ENCODE data around the gene HPX. TPM values are rescaled to one million over a fixed set of nuclear protein-coding genes. Genes with fewer than 3 reads are reported as not detected.
A peak's percentile ranks its signal among the peaks of the same experiment; 100 is the strongest.

The HPX gene
- total and polyA plus RNA-seq, 5 experiments from 2014 or later, result 1.6 to 1.7 TPM; not detected in 3

DNA sequence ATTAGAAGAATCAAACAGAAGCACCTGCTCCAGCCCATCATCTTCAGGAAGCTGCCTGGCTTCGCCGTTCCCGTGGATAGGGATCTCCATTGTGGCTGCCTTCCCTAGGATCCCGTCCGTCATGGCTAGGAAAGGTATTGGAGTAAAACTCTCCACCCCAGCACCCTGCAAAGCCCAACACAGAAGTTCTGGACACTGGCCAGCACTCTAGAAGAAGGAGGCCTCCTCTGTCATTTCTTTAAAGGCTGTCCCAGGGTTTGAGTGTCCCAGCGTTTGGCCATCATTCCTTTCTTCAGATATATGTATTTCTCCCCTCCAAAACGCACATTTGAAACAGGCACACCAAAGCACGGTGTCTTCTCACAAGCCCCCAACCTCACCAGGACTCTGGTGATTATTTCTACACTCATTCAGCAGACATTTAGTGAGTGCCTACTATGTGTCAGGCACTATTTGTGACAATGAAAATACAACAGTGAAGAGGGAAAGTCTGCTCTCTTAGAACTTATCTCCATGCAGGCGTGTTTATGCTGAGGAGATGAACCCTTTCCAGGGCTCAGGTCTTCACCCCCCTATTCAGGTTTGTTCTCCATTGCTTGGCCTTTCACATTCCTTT lies 39.6 kb upstream of the HPX start:
- H3K9me3 Mint-ChIP-seq, result no peaks in the 10 kb centered on the region
- H3K27me3 Mint-ChIP-seq, result no peaks in the 10 kb centered on the region
- peak overlapping the region; percentile 96 to 99 (median 99) for H3K27ac Mint-ChIP-seq
- POLR2A ChIA-PET, result interaction anchor here (2.0 to 2.1 kb wide), 2 partner anchors 77 to 123 kb away, joined by 15 to 22 read pairs; partner anchors contain the start of genes ILK and RRP8
- no peak for ATAC-seq
- H3K4me1 Mint-ChIP-seq, result peaks cover 28 to 46% (median 43%) of the 10 kb centered on the region in 4 donors
- peaks cover 0 to 19% (median 0%) of the 10 kb centered on the region in 3 donors for H3K36me3 Mint-ChIP-seq
- no peak for DNase-seq
- peak overlapping the region; percentile 93 to 99 (median 96) for H3K4me3 Mint-ChIP-seq

GRCh38 chr11:6476571-6476970 lies 35.8 kb upstream of the HPX start:
- DNase-seq (no peak), ATAC-seq (no peak)
- Mint-ChIP-seq H3K27me3 (no peaks in the 10 kb centered on the region), H3K27ac (peak overlapping the region in 3 of 10 donors; percentile 16 to 84 (median 81)), H3K4me1 (peaks cover 27 to 49% (median 40%) of the 10 kb centered on the region in 4 donors), H3K4me3 (peak overlapping the region in 1 of 10 donors; percentile 38), H3K36me3 (peaks cover 0 to 19% (median 0%) of the 10 kb centered on the region in 3 donors), H3K9me3 (no peaks in the 10 kb centered on the region)
- POLR2A ChIA-PET, result interaction anchor here (0.9 kb wide), 1 partner anchor 12 kb away, joined by 3 read pairs; no protein-coding TSS in a partner anchor

- peak overlapping the region in 8 of 10 donors; percentile 22 to 91 (median 56) for H3K27ac Mint-ChIP-seq
- no peak for ATAC-seq
- H3K4me3 Mint-ChIP-seq, result peak overlapping the region in 1 of 10 donors; percentile 7
- peaks cover 0 to 19% (median 0%) of the 10 kb centered on the region in 3 donors for H3K36me3 Mint-ChIP-seq
- no peak for DNase-seq
- H3K9me3 Mint-ChIP-seq, result no peaks in the 10 kb centered on the region
- POLR2A ChIA-PET, result interaction anchor here (0.8 to 0.9 kb wide), 2 partner anchors 12 to 17 kb away, joined by 3 read pairs; no protein-coding TSS in a partner anchor
- no peaks in the 10 kb centered on the region for H3K27me3 Mint-ChIP-seq
- peaks cover 25 to 47% (median 38%) of the 10 kb centered on the region in 4 donors for H3K4me1 Mint-ChIP-seq
Measured at GRCh38 chr11:6475936-6476335, 35.1 kb upstream of the HPX start.

DNA sequence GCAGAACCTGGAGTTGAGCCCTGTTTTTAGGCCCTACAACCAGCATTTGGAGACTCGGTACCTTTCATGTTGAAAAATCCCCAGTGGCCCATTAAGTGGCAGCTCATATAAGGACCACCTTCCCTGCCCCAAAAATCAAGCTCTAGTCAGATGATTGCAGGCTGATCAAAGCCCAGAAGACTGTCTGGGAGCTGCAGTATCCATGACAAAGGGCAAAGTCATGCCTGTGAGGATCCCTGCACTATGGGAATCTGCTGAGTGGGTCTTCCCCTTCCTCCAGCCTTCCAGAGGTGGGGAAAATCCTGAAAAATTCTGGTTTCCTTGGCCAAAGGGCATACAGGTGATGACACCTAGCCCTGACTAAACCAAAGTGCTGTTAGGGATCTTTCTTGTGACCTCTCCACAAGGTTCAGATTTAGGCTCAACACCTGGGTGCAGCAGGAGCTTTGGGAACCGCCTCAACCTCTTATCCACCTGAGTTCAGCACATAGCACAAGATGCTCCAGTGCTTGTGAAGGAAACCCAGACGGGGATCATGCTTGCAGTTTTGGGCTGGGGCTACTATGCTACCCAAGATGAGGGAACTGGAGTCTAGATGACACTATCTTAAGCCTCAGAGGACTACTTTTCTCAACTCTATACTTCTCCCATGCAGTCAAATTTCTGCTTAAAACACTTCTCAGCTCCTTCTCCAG lies 34.2 kb upstream of the HPX start:
- Mint-ChIP-seq H3K27ac (peak overlapping the region; percentile 32 to 91 (median 84)), H3K9me3 (no peaks in the 10 kb centered on the region), H3K27me3 (no peaks in the 10 kb centered on the region), H3K4me1 (peaks cover 19 to 38% (median 28%) of the 10 kb centered on the region in 4 donors), H3K4me3 (peak overlapping the region; percentile 28 to 92 (median 77)), H3K36me3 (peaks cover 0 to 19% (median 0%) of the 10 kb centered on the region in 3 donors)
- DNase-seq, result no peak
- ATAC-seq, result no peak
- POLR2A ChIA-PET, result interaction anchor here (0.6 to 1.5 kb wide), 5 partner anchors 11 to 193 kb away, joined by 3 to 4 read pairs (median 3); partner anchors contain the start of gene SMPD1

- Mint-ChIP-seq H3K4me1 (peaks cover 16 to 32% (median 22%) of the 10 kb centered on the region in 4 donors), H3K4me3 (peak overlapping the region; percentile 74 to 92 (median 80)), H3K36me3 (peaks cover 0 to 19% (median 0%) of the 10 kb centered on the region in 3 donors), H3K27me3 (no peaks in the 10 kb centered on the region), H3K9me3 (no peaks in the 10 kb centered on the region), H3K27ac (peak overlapping the region; percentile 32 to 91 (median 84))
- POLR2A ChIA-PET, result interaction anchor here (0.8 to 1.5 kb wide), 3 partner anchors 10 to 139 kb away, joined by 3 to 4 read pairs (median 3); partner anchors contain the start of gene SMPD1
- ATAC-seq (peak in 1 of 2 donors; percentile 4), DNase-seq (no peak)
Measured at GRCh38 chr11:6474413-6474792, 33.6 kb upstream of the HPX start.

GRCh38 chr11:6473451-6474412 lies 32.9 kb upstream of the HPX start, which contains the start of gene TRIM3:
Gene TRIM3, minus strand, starts transcription at chr11:6473941. Its CDS starts 8,246 bp downstream, at chr11:6465695.
- DNase-seq (peak; percentile 25 to 82 (median 62)), ATAC-seq (peak; percentile 66 to 75)
- peak within 1 kb of the TSS; percentile 81 to 93 (median 88) for H3K4me3 Mint-ChIP-seq
- H3K36me3 Mint-ChIP-seq, result peaks cover 0 to 16% (median 0%) of the 10 kb centered on the region in 3 donors
- no peaks in the 10 kb centered on the region for H3K9me3 Mint-ChIP-seq
- H3K4me1 Mint-ChIP-seq, result peaks cover 14 to 26% (median 19%) of the 10 kb centered on the region in 4 donors
- POLR2A ChIA-PET, result interaction anchor here (0.7 to 2.1 kb wide), 9 partner anchors 8 to 139 kb away, joined by 3 to 11 read pairs (median 4); partner anchors contain the start of genes ARFIP2, TAF10 and TIMM10B
- no peaks in the 10 kb centered on the region for H3K27me3 Mint-ChIP-seq
- peak within 1 kb of the TSS; percentile 33 to 91 (median 88) for H3K27ac Mint-ChIP-seq

DNA sequence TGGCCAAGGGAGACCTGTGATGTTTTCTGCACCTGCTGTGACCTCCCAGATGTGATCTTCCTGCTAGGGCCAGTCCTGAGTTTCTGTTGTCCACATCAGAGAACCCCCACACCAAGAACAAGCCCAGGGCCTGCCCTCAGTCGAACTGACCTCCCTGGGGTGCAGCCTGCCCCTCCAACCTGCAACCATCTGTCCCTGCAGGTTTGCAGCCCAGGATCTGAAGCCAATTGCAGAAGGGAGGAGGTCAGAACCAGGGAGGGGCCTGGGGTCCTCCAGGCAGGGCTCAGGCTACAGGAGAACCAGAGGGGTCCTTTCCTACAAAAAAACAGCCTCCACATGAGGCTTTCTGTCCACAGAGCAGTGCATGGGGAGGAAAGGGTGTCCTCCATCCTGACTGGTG lies 32.1 kb upstream of the HPX start:
- Mint-ChIP-seq H3K36me3 (peaks cover 0 to 12% (median 0%) of the 10 kb centered on the region in 3 donors), H3K4me1 (peaks cover 14 to 23% (median 19%) of the 10 kb centered on the region in 4 donors), H3K4me3 (peak overlapping the region; percentile 40 to 93 (median 80)), H3K27ac (peak overlapping the region in 9 of 10 donors; percentile 14 to 89 (median 77)), H3K27me3 (no peaks in the 10 kb centered on the region), H3K9me3 (no peaks in the 10 kb centered on the region)
- POLR2A ChIA-PET, result interaction anchor here (0.5 to 2.1 kb wide), 9 partner anchors 9 to 140 kb away, joined by 3 to 11 read pairs (median 3); partner anchors contain the start of genes ARFIP2, TAF10 and TIMM10B
- DNase-seq (no peak), ATAC-seq (no peak)

GRCh38 chr11:6469599-6469998 lies 28.8 kb upstream of the HPX start:
- no peaks in the 10 kb centered on the region for H3K27me3 Mint-ChIP-seq
- H3K36me3 Mint-ChIP-seq, result peaks cover 0 to 6% (median under 1%) of the 10 kb centered on the region in 3 donors
- no peak for DNase-seq
- H3K4me1 Mint-ChIP-seq, result peaks cover 10 to 24% (median 18%) of the 10 kb centered on the region in 4 donors
- no peaks in the 10 kb centered on the region for H3K9me3 Mint-ChIP-seq
- no peak overlapping the region for H3K4me3 Mint-ChIP-seq
- H3K27ac Mint-ChIP-seq, result no peak overlapping the region
- POLR2A ChIA-PET, result interaction anchor here (1.3 kb wide), 1 partner anchor 12 kb away, joined by 7 read pairs; the partner anchor contains the start of genes ARFIP2 and TIMM10B
- no peak for ATAC-seq

DNA sequence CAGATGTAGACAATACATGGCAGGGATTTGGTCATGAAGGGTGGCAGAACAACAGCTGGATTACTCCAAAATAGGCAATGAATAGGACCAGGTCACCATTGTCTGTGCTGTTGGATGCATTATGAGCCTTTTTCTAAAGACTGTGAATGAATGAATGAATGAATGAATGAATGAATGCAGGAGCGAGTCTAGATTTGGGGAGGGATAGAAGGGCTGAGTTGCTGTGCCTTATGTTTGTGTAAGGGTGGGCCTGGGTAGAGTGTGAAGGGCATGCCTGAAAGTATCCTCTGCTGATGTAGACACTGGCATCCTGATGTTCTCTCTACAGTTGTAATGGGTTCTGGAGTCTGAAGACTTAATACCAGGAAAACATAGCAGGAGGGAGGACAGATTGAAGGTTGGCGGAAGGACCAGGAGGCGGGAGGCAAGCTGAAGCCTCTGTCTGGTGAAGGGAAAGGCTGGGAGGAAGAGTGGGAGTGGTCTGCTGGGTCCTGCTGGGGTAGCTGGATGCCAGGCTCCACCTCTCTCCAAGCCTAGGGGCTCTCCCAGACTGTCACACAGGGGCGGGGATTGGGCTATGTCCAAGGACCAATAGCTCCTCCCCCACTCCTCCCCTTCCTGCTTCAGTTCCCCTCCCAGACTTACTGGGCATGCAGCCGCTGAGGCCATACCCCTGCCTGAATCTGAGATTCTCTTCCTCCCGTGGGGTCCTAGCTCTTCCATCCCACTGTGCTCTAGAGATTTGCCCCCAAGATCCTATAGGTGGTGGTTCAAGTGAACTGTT lies 28.1 kb upstream of the HPX start:
- no peak for DNase-seq
- no peak overlapping the region for H3K27ac Mint-ChIP-seq

DNA sequence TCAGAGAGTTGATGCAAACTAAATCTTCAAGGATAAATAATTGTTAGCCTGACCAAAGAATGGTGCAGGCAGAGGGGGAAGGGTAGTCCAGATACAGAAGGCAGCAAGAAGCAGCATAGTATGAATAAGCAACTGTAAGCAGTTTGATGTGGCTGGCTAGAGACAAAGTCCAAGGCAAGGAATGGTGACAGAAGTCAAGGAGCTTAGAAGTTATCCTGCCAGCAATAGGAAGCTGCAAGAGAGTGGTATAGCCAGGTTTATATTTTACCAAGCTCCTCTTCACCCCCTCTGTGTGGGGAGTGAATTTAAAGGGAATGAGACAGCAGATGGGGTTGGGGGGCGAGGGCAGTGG lies 18.3 kb upstream of the HPX start:
- H3K4me1 Mint-ChIP-seq, result no peaks in the 10 kb centered on the region
- DNase-seq, result no peak
- peak overlapping the region in 1 of 10 donors; percentile 33 for H3K27ac Mint-ChIP-seq
- no peaks in the 10 kb centered on the region for H3K27me3 Mint-ChIP-seq
- no peak for ATAC-seq
- no peak overlapping the region for H3K4me3 Mint-ChIP-seq
- POLR2A ChIA-PET, result no interaction called here
- no peaks in the 10 kb centered on the region for H3K9me3 Mint-ChIP-seq
- peaks cover 0 to 30% (median 8%) of the 10 kb centered on the region in 3 donors for H3K36me3 Mint-ChIP-seq

More for the DNA sequence above, 28.1 kb upstream of the HPX start:
- POLR2A ChIA-PET, result interaction anchor here (0.6 to 1.3 kb wide), 2 partner anchors 13 to 85 kb away, joined by 5 to 7 read pairs; partner anchors contain the start of genes ARFIP2 and TIMM10B
- no peak for ATAC-seq
- Mint-ChIP-seq H3K27me3 (no peaks in the 10 kb centered on the region), H3K36me3 (peaks cover 0 to 8% (median 5%) of the 10 kb centered on the region in 3 donors), H3K4me1 (peaks cover 10 to 19% (median 17%) of the 10 kb centered on the region in 4 donors), H3K9me3 (no peaks in the 10 kb centered on the region), H3K4me3 (no peak overlapping the region)
